HepG2 (cell line): Measurements from ENCODE around the gene ZSCAN4.

Experiments
- HOXD1 ChIP-seq: sonication (generic); formaldehyde crosslinking; IDR thresholded peaks from 2 replicates; pipeline ENCODE4 v1.5.0; 2020; ENCODE audit warnings: missing genetic modification reagents
- NBN ChIP-seq: fragments of 450-650 bp; conservative IDR thresholded peaks from 2 replicates; pipeline ENCODE4 v1.6.1; 2017
- POLR2A ChIP-seq, 2 experiments: IDR thresholded peaks; 2 replicates each; pipeline ENCODE4 v1.6.1; 2011; ENCODE audit warnings: low read depth in 2 of 2, low read length in 2 of 2, mild to moderate bottlenecking in 1 of 2, moderate library complexity in 1 of 2; ENCODE audit not compliant: insufficient read depth in 1 of 2
- POLR2AphosphoS5 ChIP-seq: IDR thresholded peaks from 2 replicates; pipeline ENCODE4 v1.6.1; 2012; ENCODE audit warnings: low read depth, low read length
- SRF ChIP-seq: IDR thresholded peaks from 2 replicates; pipeline ENCODE4 v1.6.1; 2011; ENCODE audit warnings: mild to moderate bottlenecking, low read depth, low read length, moderate library complexity
- SUZ12 ChIP-seq: fragments of 150-350 bp; IDR thresholded peaks from 2 replicates; pipeline ENCODE4 v1.6.1; 2014; ENCODE audit warnings: low read depth, low read length
- TAF1 ChIP-seq: sonication (generic); formaldehyde crosslinking; IDR thresholded peaks from 2 replicates; pipeline ENCODE4 v1.4.0; 2020; ENCODE audit warnings: missing genetic modification reagents
- ZNF614 ChIP-seq: IDR thresholded peaks from 2 replicates; pipeline ENCODE4 v1.6.1; 2018; ENCODE audit warnings: missing biosample characterization, missing genetic modification reagents, inconsistent platforms, borderline replicate concordance
- ZZZ3 ChIP-seq: sonication (generic); formaldehyde crosslinking; IDR thresholded peaks from 2 replicates; pipeline ENCODE4 v1.4.0; 2020; ENCODE audit warnings: missing genetic modification reagents, mild to moderate bottlenecking, borderline replicate concordance
- TF ChIP-seq, protein P1 (sequence below): sonication (generic); formaldehyde crosslinking; IDR thresholded peaks from 2 replicates; pipeline ENCODE4 v1.5.0; 2020; ENCODE audit warnings: mild to moderate bottlenecking, missing genetic modification reagents
- TF ChIP-seq, protein P2 (sequence below): sonication (generic); formaldehyde crosslinking; IDR thresholded peaks from 2 replicates; pipeline ENCODE4 v1.8.0; 2022; ENCODE audit warnings: low read depth, missing genetic modification reagents
- TF ChIP-seq, protein P3 (sequence below): sonication (generic); formaldehyde crosslinking; IDR thresholded peaks from 2 replicates; pipeline ENCODE4 v1.4.0; 2020; ENCODE audit warnings: low read depth, mild to moderate bottlenecking, missing genetic modification reagents

- 0 out of 2 replicates have a peak, but pooled peaks have one; percentile 1 for TF ChIP-seq TAF1 (CRISPR knock-in tag)
- no peak for TF ChIP-seq HOXD1 (CRISPR knock-in tag)
- TF ChIP-seq POLR2AphosphoS5 = no peak
- TF ChIP-seq, protein P1, sequence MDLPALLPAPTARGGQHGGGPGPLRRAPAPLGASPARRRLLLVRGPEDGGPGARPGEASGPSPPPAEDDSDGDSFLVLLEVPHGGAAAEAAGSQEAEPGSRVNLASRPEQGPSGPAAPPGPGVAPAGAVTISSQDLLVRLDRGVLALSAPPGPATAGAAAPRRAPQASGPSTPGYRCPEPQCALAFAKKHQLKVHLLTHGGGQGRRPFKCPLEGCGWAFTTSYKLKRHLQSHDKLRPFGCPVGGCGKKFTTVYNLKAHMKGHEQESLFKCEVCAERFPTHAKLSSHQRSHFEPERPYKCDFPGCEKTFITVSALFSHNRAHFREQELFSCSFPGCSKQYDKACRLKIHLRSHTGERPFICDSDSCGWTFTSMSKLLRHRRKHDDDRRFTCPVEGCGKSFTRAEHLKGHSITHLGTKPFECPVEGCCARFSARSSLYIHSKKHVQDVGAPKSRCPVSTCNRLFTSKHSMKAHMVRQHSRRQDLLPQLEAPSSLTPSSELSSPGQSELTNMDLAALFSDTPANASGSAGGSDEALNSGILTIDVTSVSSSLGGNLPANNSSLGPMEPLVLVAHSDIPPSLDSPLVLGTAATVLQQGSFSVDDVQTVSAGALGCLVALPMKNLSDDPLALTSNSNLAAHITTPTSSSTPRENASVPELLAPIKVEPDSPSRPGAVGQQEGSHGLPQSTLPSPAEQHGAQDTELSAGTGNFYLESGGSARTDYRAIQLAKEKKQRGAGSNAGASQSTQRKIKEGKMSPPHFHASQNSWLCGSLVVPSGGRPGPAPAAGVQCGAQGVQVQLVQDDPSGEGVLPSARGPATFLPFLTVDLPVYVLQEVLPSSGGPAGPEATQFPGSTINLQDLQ (CRISPR knock-in tag) = 0 out of 2 replicates have a peak, but pooled peaks have one; percentile 8
- TF ChIP-seq SRF = no peak
- no peak for TF ChIP-seq ZZZ3 (CRISPR knock-in tag)
- no peak for TF ChIP-seq NBN
- no peak for TF ChIP-seq SUZ12
- TF ChIP-seq, protein P2, sequence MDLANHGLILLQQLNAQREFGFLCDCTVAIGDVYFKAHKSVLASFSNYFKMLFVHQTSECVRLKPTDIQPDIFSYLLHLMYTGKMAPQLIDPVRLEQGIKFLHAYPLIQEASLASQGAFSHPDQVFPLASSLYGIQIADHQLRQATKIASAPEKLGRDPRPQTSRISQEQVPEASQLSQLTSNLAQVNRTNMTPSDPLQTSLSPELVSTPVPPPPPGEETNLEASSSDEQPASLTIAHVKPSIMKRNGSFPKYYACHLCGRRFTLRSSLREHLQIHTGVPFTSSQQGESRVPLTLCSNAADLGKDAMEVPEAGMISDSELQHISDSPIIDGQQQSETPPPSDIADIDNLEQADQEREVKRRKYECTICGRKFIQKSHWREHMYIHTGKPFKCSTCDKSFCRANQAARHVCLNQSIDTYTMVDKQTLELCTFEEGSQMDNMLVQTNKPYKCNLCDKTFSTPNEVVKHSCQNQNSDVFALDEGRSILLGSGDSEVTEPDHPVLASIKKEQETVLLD = no peak
- TF ChIP-seq ZNF614 (CRISPR knock-in tag) = no peak
- TF ChIP-seq POLR2A (IDR thresholded peaks at IDR 0.05; ENCODE audit: insufficient read depth in 1 of 2, low read depth in 2 of 2, low read length in 2 of 2) = no peak
- TF ChIP-seq, protein P3, sequence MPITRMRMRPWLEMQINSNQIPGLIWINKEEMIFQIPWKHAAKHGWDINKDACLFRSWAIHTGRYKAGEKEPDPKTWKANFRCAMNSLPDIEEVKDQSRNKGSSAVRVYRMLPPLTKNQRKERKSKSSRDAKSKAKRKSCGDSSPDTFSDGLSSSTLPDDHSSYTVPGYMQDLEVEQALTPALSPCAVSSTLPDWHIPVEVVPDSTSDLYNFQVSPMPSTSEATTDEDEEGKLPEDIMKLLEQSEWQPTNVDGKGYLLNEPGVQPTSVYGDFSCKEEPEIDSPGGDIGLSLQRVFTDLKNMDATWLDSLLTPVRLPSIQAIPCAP (CRISPR knock-in tag) = no peak
Observed at GRCh38 chr19:57682226-57682766, 13.6 kb downstream of the ZSCAN4 start.
